ENCODE results near the gene SLC25A33. TPM values are rescaled to one million over a fixed set of nuclear protein-coding genes. Genes with fewer than 3 reads are reported as not detected.

Gene SLC25A33
- total and polyA plus RNA-seq, 2 of the 8 experiments (the other 6 are each of a cell fraction or from before 2014, with no cell fraction given) = 7.8 to 12.8 TPM

DNA sequence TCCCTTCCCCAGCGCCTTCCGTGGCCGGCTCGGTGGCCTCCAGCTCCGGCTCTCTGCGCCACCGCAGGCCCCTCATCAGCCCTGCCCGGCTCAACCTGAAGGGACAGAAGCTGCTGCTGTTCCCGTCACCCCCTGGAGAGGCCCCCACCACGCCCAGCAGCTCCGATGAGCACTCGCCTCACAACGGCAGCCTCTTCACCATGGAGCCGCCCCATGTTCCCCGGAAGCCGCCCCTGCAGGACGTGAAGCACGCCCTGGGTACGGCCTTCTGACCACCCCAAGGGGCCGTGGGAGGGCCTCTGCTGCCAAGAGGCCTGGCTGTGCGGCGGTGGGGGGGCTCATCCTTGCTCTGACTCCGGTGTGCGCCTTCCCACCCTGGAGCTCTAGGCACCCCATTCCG lies 71.3 kb downstream of the SLC25A33 start (continued):
- TF ChIP-seq BCL11A (IDR thresholded peaks at IDR 0.05; ENCODE audit: low read depth in 2 of 2, low read length in 2 of 2) (no peak), ASH2L (IDR thresholded peaks at IDR 0.05; ENCODE audit: low read length) (no peak), POU5F1 (IDR thresholded peaks at IDR 0.05; ENCODE audit: low read depth, low read length) (no peak), POLR2A (IDR thresholded peaks at IDR 0.05; ENCODE audit: control extremely low read depth in 1 of 2, low read depth in 2 of 2, low read length in 2 of 2) (no peak), SIX5 (IDR thresholded peaks at IDR 0.05; ENCODE audit: low read depth, low read length) (no peak), SIN3A (conservative IDR thresholded peaks at IDR 0.05 in 1 of 2, IDR thresholded peaks at IDR 0.05 in 1 of 2; ENCODE audit: low read depth in 1 of 2, low read length in 2 of 2) (no peak), CHD1 (IDR thresholded peaks at IDR 0.05; ENCODE audit: low read depth, low read length) (no peak)

Data from H1 (cell line).